ENCODE measurements around the gene C16orf82.

C16orf82 gene

GRCh38 chr16:27109666-27110523, 43.2 kb downstream of the C16orf82 start:
- H2AFZ ChIP-seq (ENCODE audit: low read length), result no peak overlapping the region
- no peaks in the 10 kb centered on the region for H3K79me2 ChIP-seq (ENCODE audit: insufficient read depth, low read length)
- H4K20me1 ChIP-seq (ENCODE audit: insufficient read depth, low read length), result no peaks in the 10 kb centered on the region
- no peaks in the 10 kb centered on the region for H3K36me3 ChIP-seq (ENCODE audit: insufficient read depth, low read length)
- TF ChIP-seq CTCF (IDR thresholded peaks at IDR 0.05; ENCODE audit: low read length) (peak; percentile 65), EZH2 (IDR thresholded peaks at IDR 0.05; ENCODE audit: borderline replicate concordance, low read length) (no peak)
- peaks cover 5% of the 10 kb centered on the region for H3K4me1 ChIP-seq (ENCODE audit: insufficient read depth, low read length, severe bottlenecking)
- H3K9me3 ChIP-seq (ENCODE audit: low read length), result no peaks in the 10 kb centered on the region
- H3K4me3 ChIP-seq (ENCODE audit: low read depth, low read length, poor library complexity, severe bottlenecking), result peak overlapping the region; percentile 36
- no peaks in the 10 kb centered on the region for H3K27me3 ChIP-seq (ENCODE audit: insufficient read depth, low read length)
- no peaks in the 10 kb centered on the region for H3F3A ChIP-seq (ENCODE audit: insufficient read depth, low read length)
- no peak overlapping the region for H3K27ac ChIP-seq (ENCODE audit: low read depth, low read length, poor library complexity, severe bottlenecking)
- no peak overlapping the region for H3K9ac ChIP-seq (ENCODE audit: low read length)
- peak overlapping the region; percentile 51 for H3K4me2 ChIP-seq (ENCODE audit: low read length)
- H3K9me2 ChIP-seq (ENCODE audit: low read depth, low read length), result no peaks in the 10 kb centered on the region

GRCh38 chr16:27110524-27110896, 43.8 kb downstream of the C16orf82 start:
- H3F3A ChIP-seq (ENCODE audit: insufficient read depth, low read length), result no peaks in the 10 kb centered on the region
- no peak overlapping the region for H3K4me3 ChIP-seq (ENCODE audit: low read depth, low read length, poor library complexity, severe bottlenecking)
- no peaks in the 10 kb centered on the region for H3K36me3 ChIP-seq (ENCODE audit: insufficient read depth, low read length)
- peaks cover 5% of the 10 kb centered on the region for H3K4me1 ChIP-seq (ENCODE audit: insufficient read depth, low read length, severe bottlenecking)
- no peaks in the 10 kb centered on the region for H3K9me2 ChIP-seq (ENCODE audit: low read depth, low read length)
- no peak overlapping the region for H3K9ac ChIP-seq (ENCODE audit: low read length)
- H3K9me3 ChIP-seq (ENCODE audit: low read length), result no peaks in the 10 kb centered on the region
- H3K4me2 ChIP-seq (ENCODE audit: low read length), result no peak overlapping the region
- no peak overlapping the region for H3K27ac ChIP-seq (ENCODE audit: low read depth, low read length, poor library complexity, severe bottlenecking)
- no peaks in the 10 kb centered on the region for H3K79me2 ChIP-seq (ENCODE audit: insufficient read depth, low read length)
- TF ChIP-seq CTCF (IDR thresholded peaks at IDR 0.05; ENCODE audit: low read length) (no peak), EZH2 (IDR thresholded peaks at IDR 0.05; ENCODE audit: borderline replicate concordance, low read length) (no peak)
- H3K27me3 ChIP-seq (ENCODE audit: insufficient read depth, low read length), result no peaks in the 10 kb centered on the region
- H2AFZ ChIP-seq (ENCODE audit: low read length), result no peak overlapping the region
- H4K20me1 ChIP-seq (ENCODE audit: insufficient read depth, low read length), result no peaks in the 10 kb centered on the region

GRCh38 chr16:27111486-27111885, 44.8 kb downstream of the C16orf82 start:
- Histone ChIP-seq H3K27me3 (ENCODE audit: insufficient read depth, low read length) (no peaks in the 10 kb centered on the region), H3K4me1 (ENCODE audit: insufficient read depth, low read length, severe bottlenecking) (peaks cover 5% of the 10 kb centered on the region), H3K27ac (ENCODE audit: low read depth, low read length, poor library complexity, severe bottlenecking) (no peak overlapping the region), H3K9ac (ENCODE audit: low read length) (no peak overlapping the region), H3K4me3 (ENCODE audit: low read depth, low read length, poor library complexity, severe bottlenecking) (no peak overlapping the region), H3K36me3 (ENCODE audit: insufficient read depth, low read length) (no peaks in the 10 kb centered on the region), H3K9me3 (ENCODE audit: low read length) (no peaks in the 10 kb centered on the region), H2AFZ (ENCODE audit: low read length) (no peak overlapping the region), H4K20me1 (ENCODE audit: insufficient read depth, low read length) (no peaks in the 10 kb centered on the region), H3K79me2 (ENCODE audit: insufficient read depth, low read length) (no peaks in the 10 kb centered on the region), H3F3A (ENCODE audit: insufficient read depth, low read length) (no peaks in the 10 kb centered on the region), H3K9me2 (ENCODE audit: low read depth, low read length) (no peaks in the 10 kb centered on the region), H3K4me2 (ENCODE audit: low read length) (no peak overlapping the region)
- TF ChIP-seq CTCF (IDR thresholded peaks at IDR 0.05; ENCODE audit: low read length) (no peak), EZH2 (IDR thresholded peaks at IDR 0.05; ENCODE audit: borderline replicate concordance, low read length) (no peak)

All from OCI-LY1 (cell line).